PC-3 (cell line): ENCODE measurements around the gene SLC25A24.

Source experiments
- EZH2 ChIP-seq: fragments of 300-600 bp; sonication (generic); IDR thresholded peaks from one replicate; pipeline ENCODE4 v1.6.1; 2017; ENCODE audit warnings: antibody characterized with exemption, mild to moderate bottlenecking, low read length; ENCODE audit not compliant: unreplicated experiment
- TF ChIP-seq, protein P1 (sequence below): fragments of 300-600 bp; sonication (generic); conservative IDR thresholded peaks from 2 replicates; pipeline ENCODE4 v1.5.1; 2017; ENCODE audit warnings: antibody characterized with exemption, low read depth, mild to moderate bottlenecking, low read length

DNA sequence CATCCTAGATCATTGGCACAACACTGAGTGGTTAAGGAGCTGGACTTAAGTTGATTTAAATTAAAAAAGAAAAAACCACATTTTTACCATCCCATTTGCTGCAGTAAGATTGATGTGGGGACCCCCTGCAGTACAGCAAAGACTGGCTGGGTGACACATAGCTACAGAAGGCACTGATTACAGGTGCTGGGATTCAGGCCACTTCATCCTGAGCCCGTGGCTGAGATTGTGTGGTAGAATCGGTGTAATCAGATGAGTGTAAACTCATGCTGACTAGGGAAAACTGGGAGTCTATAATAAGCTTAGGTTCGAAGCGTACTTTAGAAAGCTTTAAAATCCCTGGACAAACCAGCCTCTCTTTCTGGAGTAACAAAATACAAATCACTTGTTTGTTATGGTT, 70.1 kb downstream of the SLC25A24 start:
- no peak for TF ChIP-seq EZH2
- TF ChIP-seq, protein P1, sequence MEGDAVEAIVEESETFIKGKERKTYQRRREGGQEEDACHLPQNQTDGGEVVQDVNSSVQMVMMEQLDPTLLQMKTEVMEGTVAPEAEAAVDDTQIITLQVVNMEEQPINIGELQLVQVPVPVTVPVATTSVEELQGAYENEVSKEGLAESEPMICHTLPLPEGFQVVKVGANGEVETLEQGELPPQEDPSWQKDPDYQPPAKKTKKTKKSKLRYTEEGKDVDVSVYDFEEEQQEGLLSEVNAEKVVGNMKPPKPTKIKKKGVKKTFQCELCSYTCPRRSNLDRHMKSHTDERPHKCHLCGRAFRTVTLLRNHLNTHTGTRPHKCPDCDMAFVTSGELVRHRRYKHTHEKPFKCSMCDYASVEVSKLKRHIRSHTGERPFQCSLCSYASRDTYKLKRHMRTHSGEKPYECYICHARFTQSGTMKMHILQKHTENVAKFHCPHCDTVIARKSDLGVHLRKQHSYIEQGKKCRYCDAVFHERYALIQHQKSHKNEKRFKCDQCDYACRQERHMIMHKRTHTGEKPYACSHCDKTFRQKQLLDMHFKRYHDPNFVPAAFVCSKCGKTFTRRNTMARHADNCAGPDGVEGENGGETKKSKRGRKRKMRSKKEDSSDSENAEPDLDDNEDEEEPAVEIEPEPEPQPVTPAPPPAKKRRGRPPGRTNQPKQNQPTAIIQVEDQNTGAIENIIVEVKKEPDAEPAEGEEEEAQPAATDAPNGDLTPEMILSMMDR: no peak
